ENCODE data around the gene CCM2L.

The CCM2L gene

GRCh38 chr20:32062776-32063170 is 52.5 kb downstream of the CCM2L start:
- DNase-seq = no peak

GRCh38 chr20:32063695-32064094 is 53.5 kb downstream of the CCM2L start:
- no peak for DNase-seq

- no peak for DNase-seq
Measured at GRCh38 chr20:32064667-32065066, 54.4 kb downstream of the CCM2L start.

GRCh38 chr20:32067234-32067821 is 57.1 kb downstream of the CCM2L start:
- no peak for DNase-seq

- no peak for DNase-seq
Measured at GRCh38 chr20:32068174-32068573, 57.9 kb downstream of the CCM2L start.

- peak in 1 of 5 experiments; percentile 19 for DNase-seq
Measured at GRCh38 chr20:32069711-32070110, 59.5 kb downstream of the CCM2L start.

- DNase-seq = no peak
Measured at GRCh38 chr20:32070282-32070681, 60.0 kb downstream of the CCM2L start.

- no peak for DNase-seq
Measured at GRCh38 chr20:32070690-32071213, 60.5 kb downstream of the CCM2L start.

GRCh38 chr20:32071395-32072167 is 61.3 kb downstream of the CCM2L start:
- no peak for DNase-seq

GRCh38 chr20:32072168-32072750 is 62.0 kb downstream of the CCM2L start:
- no peak for DNase-seq

GRCh38 chr20:32075534-32075933 is 65.3 kb downstream of the CCM2L start:
- DNase-seq = no peak

GRCh38 chr20:32077190-32077589 is 67.0 kb downstream of the CCM2L start:
- no peak for DNase-seq

- DNase-seq = no peak
Measured at GRCh38 chr20:32078322-32078721, 68.1 kb downstream of the CCM2L start.

GRCh38 chr20:32078791-32079190 is 68.6 kb downstream of the CCM2L start:
- DNase-seq = no peak

GRCh38 chr20:32079655-32080109 is 69.4 kb downstream of the CCM2L start:
- no peak for DNase-seq

GRCh38 chr20:32080783-32081182 is 70.5 kb downstream of the CCM2L start:
- DNase-seq = no peak

Measured in T-helper 2 cell (primary cell).